ENCODE measurements around the gene ZC3H13. TPM values are rescaled to one million over a fixed set of nuclear protein-coding genes. Genes with fewer than 3 reads are reported as not detected.
A peak's percentile ranks its signal among the peaks of the same experiment; 100 is the strongest.

The ZC3H13 gene
- polyA plus RNA-seq, 3 donors, result 70.1 to 83.0 (median 73.2) TPM

GRCh38 chr13:46071590-46072249 is 19.2 kb upstream of the ZC3H13 start:
- no peak for DNase-seq (ENCODE audit: low read depth in 3 of 3, low spot score in 2 of 3)

GRCh38 chr13:46063292-46063691 is 10.7 kb upstream of the ZC3H13 start:
- no peak for DNase-seq (ENCODE audit: low read depth in 3 of 3, low spot score in 2 of 3)

- no peak for DNase-seq (ENCODE audit: low read depth in 3 of 3, low spot score in 2 of 3)
These were observed 9.6 kb upstream of the ZC3H13 start for GRCh38 chr13:46062185-46062584.

- DNase-seq (ENCODE audit: low read depth in 3 of 3, low spot score in 2 of 3), result no peak
These were observed 6.9 kb upstream of the ZC3H13 start for GRCh38 chr13:46059405-46059804.

GRCh38 chr13:46058268-46058667 is 5.7 kb upstream of the ZC3H13 start:
- DNase-seq (ENCODE audit: low read depth in 3 of 3, low spot score in 2 of 3), result no peak

GRCh38 chr13:46057256-46058015 is 4.9 kb upstream of the ZC3H13 start:
- DNase-seq (ENCODE audit: low read depth in 3 of 3, low spot score in 2 of 3), result no peak

- peak in 2 of 3 donors; percentile 0 to 5 for DNase-seq (ENCODE audit: low read depth in 3 of 3, low spot score in 2 of 3)
These were observed 841 bp upstream of the ZC3H13 start for GRCh38 chr13:46053162-46054012.

GRCh38 chr13:46051968-46052318 is 603 bp downstream of the ZC3H13 start:
- DNase-seq (ENCODE audit: low read depth in 3 of 3, low spot score in 2 of 3), result peak in 1 of 3 donors; percentile 27

- DNase-seq (ENCODE audit: low read depth in 3 of 3, low spot score in 2 of 3), result no peak
These were observed 1.8 kb downstream of the ZC3H13 start for GRCh38 chr13:46050771-46051170.

GRCh38 chr13:46045424-46045823 is 7.1 kb downstream of the ZC3H13 start:
- no peak for DNase-seq (ENCODE audit: low read depth in 3 of 3, low spot score in 2 of 3)

- no peak for DNase-seq (ENCODE audit: low read depth in 3 of 3, low spot score in 2 of 3)
These were observed 8.9 kb downstream of the ZC3H13 start for GRCh38 chr13:46043647-46044046.

GRCh38 chr13:46041419-46041839 is 11.1 kb downstream of the ZC3H13 start:
- no peak for DNase-seq (ENCODE audit: low read depth in 3 of 3, low spot score in 2 of 3)

- no peak for DNase-seq (ENCODE audit: low read depth in 3 of 3, low spot score in 2 of 3)
These were observed 11.8 kb downstream of the ZC3H13 start for GRCh38 chr13:46040763-46041162.

GRCh38 chr13:46039411-46040182 is 12.9 kb downstream of the ZC3H13 start:
- DNase-seq (ENCODE audit: low read depth in 3 of 3, low spot score in 2 of 3), result no peak

- no peak for DNase-seq (ENCODE audit: low read depth in 3 of 3, low spot score in 2 of 3)
These were observed 14.2 kb downstream of the ZC3H13 start for GRCh38 chr13:46038296-46038695.

- no peak for DNase-seq (ENCODE audit: low read depth in 3 of 3, low spot score in 2 of 3)
These were observed 17.5 kb downstream of the ZC3H13 start for GRCh38 chr13:46035066-46035465.

- no peak for DNase-seq (ENCODE audit: low read depth in 3 of 3, low spot score in 2 of 3)
These were observed 20.2 kb downstream of the ZC3H13 start for GRCh38 chr13:46032341-46032740.

GRCh38 chr13:46031581-46032263 is 20.8 kb downstream of the ZC3H13 start:
- no peak for DNase-seq (ENCODE audit: low read depth in 3 of 3, low spot score in 2 of 3)

- no peak for DNase-seq (ENCODE audit: low read depth in 3 of 3, low spot score in 2 of 3)
These were observed 27.4 kb downstream of the ZC3H13 start for GRCh38 chr13:46025157-46025556.

GRCh38 chr13:46022481-46022880 is 30.1 kb downstream of the ZC3H13 start:
- no peak for DNase-seq (ENCODE audit: low read depth in 3 of 3, low spot score in 2 of 3)
